Body of pancreas (tissue), 4 donors: ENCODE measurements around the gene ELL.

Source experiments
- POLR2A ChIP-seq, 3 donors: fragments of 450-650 bp; IDR thresholded peaks; one replicate each; pipeline ENCODE4 v1.6.1; 2016; ENCODE audit warnings: antibody characterized with exemption in 3 of 3, mild to moderate bottlenecking in 2 of 3
- TF ChIP-seq, protein P1 (sequence below), 7 experiments: fragments of 450-650 bp in 4 of 7; fragments of 200-600 bp in 3 of 7; sonication (generic) in 3 of 7; IDR thresholded peaks; one replicate each; pipeline ENCODE4 v1.5.1; 2016 to 2019; ENCODE audit warnings: antibody characterized with exemption in 7 of 7

- TF ChIP-seq POLR2A (IDR thresholded peaks at IDR 0.05) = no peak
- TF ChIP-seq, protein P1, sequence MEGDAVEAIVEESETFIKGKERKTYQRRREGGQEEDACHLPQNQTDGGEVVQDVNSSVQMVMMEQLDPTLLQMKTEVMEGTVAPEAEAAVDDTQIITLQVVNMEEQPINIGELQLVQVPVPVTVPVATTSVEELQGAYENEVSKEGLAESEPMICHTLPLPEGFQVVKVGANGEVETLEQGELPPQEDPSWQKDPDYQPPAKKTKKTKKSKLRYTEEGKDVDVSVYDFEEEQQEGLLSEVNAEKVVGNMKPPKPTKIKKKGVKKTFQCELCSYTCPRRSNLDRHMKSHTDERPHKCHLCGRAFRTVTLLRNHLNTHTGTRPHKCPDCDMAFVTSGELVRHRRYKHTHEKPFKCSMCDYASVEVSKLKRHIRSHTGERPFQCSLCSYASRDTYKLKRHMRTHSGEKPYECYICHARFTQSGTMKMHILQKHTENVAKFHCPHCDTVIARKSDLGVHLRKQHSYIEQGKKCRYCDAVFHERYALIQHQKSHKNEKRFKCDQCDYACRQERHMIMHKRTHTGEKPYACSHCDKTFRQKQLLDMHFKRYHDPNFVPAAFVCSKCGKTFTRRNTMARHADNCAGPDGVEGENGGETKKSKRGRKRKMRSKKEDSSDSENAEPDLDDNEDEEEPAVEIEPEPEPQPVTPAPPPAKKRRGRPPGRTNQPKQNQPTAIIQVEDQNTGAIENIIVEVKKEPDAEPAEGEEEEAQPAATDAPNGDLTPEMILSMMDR (IDR thresholded peaks at IDR 0.05) = no peak
These were observed 94.1 kb downstream of the ELL start for GRCh38 chr19:18427743-18428113.
